Right ventricle myocardium superior (tissue), 1 donor: Measurements from ENCODE around the gene CACNB1. TPM values are rescaled to one million over a fixed set of nuclear protein-coding genes. Genes with fewer than 3 reads are reported as not detected.

Experiments
- ATAC-seq: fragments of 200-7000 bp; cut with Tn5 transposase; one replicate; pipeline ENCODE4 v1.9.1; 2020; ENCODE audit warnings: mild to moderate bottlenecking; ENCODE audit not compliant: poor library complexity
- DNase-seq: peaks from one replicate; pipeline ENCODE4 v3.0.0-alpha.2; 2020
- intact Hi-C: fragments of 100-400 bp; cut with DNase I; formaldehyde crosslinking; loops from one replicate; pipeline ENCODE4 v1.11.2; 2022
- long read RNA-seq: library from polyadenylated mRNA; unstranded; transcript quantifications from one replicate; pipeline ENCODE4 v2.0.0, GENCODE V29; 2021
- total RNA-seq: library from RNA; stranded (reverse); fragmentation: NEBNext Ultra II Directional; extraction: Animal tissue kit (Norgen Biotek cat#: 25700); gene quantifications from one replicate; pipeline ENCODE4 v1.2.1, GENCODE V29; 2021
- donor health status: DM: no; HTN: yes; CAD: no; lungs with severe emphysema.

Gene CACNB1
- 4.6 TPM for total RNA-seq
- long read RNA-seq, partial matches to known transcripts = 1 of 8 reads
- long read RNA-seq, other reads (novel, unspliced or antisense) = 3 of 8 reads

DNA sequence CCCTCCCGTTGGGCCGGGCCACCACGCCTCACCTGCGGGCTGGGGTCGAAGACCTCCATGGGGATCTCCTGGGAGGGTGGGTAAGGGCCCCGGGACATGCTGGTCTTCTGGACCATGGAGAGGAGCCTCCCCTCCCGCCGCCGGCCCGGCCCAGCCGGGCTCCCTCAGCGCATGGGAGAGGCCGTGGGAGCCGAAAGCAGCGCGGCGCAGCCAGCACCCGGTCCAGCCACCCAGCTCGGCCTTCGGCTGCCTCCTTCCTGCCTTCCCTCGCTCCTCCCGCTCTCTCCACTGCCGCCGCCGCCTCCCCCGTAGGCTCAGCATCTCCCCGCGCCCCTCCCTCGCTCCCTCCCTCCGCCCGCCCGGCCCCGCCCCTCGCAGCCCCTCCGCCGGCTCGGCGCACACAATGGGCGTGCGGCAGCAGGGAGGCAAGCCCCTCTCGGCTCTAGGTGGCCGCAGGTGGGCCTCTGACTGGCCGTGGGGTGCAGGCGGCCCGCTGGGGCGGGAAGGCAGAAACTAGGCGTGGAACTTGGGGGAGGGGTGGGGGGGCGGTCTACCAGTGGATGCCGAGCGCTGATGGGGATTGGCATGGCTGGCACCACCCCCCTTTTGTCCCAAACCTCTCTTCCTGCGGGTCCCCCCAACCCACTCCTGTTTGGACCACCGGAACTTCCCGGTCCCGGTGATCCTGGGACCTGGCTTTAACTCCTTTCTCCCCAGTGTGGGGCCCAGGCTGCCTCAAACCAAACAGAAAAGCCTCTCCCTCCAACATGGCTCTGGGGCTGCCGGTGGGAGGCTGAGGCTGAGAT lies at the start of gene CACNB1:
CACNB1 (minus strand) TSS at position 290 of the 806 bp plus-strand sequence; CDS start at position 116, 174 bp downstream.
- intact Hi-C loops = no loop called here
- peak; percentile 87 for DNase-seq
- peak; percentile 71 for ATAC-seq

GRCh38 chr17:39246274-39246673 lies 48.8 kb upstream of the CACNB1 start:
- no peak for ATAC-seq
- intact Hi-C loops = no loop called here

GRCh38 chr17:39244600-39245570 lies 47.4 kb upstream of the CACNB1 start:
- intact Hi-C loops = loop anchor here (5.0 kb wide), 1 partner anchor 38 kb away; no protein-coding TSS in a partner anchor
- peak; percentile 94 for ATAC-seq

More at GRCh38 chr17:39246274-39246673, 48.8 kb upstream of the CACNB1 start:
- no peak for DNase-seq

GRCh38 chr17:39244016-39244599 lies 46.6 kb upstream of the CACNB1 start:
- no peak for DNase-seq
- ATAC-seq = peak; percentile 17
- intact Hi-C loops = loop anchor here (5.0 kb wide), 1 partner anchor 37 kb away; no protein-coding TSS in a partner anchor

More at GRCh38 chr17:39244600-39245570, 47.4 kb upstream of the CACNB1 start:
- peak; percentile 88 for DNase-seq

- intact Hi-C loops = loop anchor here (5.0 kb wide), 1 partner anchor 36 kb away; no protein-coding TSS in a partner anchor
- ATAC-seq (no peak), DNase-seq (no peak)
These were observed 45.7 kb upstream of the CACNB1 start for GRCh38 chr17:39243155-39243554.

GRCh38 chr17:39240631-39241030 lies 43.2 kb upstream of the CACNB1 start:
- intact Hi-C loops = loop anchor here (5.0 kb wide), 1 partner anchor 33 kb away; no protein-coding TSS in a partner anchor
- ATAC-seq = no peak
- no peak for DNase-seq

GRCh38 chr17:39239640-39240314 lies 42.3 kb upstream of the CACNB1 start:
- intact Hi-C loops = loop anchor here (5.0 kb wide), 1 partner anchor 32 kb away; no protein-coding TSS in a partner anchor
- ATAC-seq (peak; percentile 42), DNase-seq (peak; percentile 47)

GRCh38 chr17:39238311-39238972 lies 41.0 kb upstream of the CACNB1 start:
- peak; percentile 84 for ATAC-seq
- intact Hi-C loops = no loop called here

DNA sequence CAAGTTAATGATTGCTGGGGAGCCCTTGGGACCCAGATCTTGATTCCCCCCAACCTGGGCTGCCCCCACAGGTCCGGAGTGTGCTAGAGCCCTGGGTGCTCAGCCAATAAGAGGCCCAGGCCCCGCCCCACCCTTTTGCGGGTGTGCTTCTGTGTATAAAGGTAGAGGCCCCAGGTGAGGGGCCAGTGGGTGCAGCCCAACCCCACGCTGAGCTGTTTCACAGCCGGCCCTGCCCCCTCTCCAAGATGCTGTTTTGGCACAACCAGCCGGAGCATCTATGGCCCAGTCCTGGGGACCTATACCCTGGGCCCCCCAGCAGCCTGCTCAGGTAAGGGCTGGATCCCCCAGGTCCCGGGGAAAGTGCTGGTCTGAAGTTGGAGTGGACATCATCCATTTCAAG lies 40.1 kb upstream of the CACNB1 start:
- ATAC-seq = no peak
- DNase-seq = no peak
- intact Hi-C loops = no loop called here

More at GRCh38 chr17:39238311-39238972, 41.0 kb upstream of the CACNB1 start:
- DNase-seq = peak; percentile 80

DNA sequence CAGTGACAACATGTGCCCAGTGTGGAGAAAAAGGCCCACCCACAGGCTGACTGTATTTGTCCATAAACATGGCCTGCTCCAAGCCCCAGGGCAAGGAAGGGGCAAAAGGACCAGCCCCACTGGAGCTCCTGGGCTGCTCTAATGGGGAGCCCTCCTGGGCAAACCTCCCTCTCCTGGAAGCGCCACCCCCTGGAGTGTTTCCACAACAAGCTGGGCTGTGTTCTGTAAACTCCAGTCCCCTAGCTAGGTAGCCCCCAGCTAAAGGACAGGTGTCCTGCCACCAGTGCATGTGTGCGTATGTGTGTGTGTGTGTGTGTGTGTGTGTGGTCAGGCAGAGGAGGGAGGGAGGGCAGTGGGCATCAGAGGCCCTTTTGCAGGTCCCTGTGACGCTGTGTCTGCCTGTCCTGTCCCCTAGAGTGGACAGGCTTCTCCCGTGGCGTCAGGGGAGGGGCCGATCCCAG lies 39.5 kb upstream of the CACNB1 start:
- ATAC-seq (no peak), DNase-seq (no peak)
- intact Hi-C loops = no loop called here

DNA sequence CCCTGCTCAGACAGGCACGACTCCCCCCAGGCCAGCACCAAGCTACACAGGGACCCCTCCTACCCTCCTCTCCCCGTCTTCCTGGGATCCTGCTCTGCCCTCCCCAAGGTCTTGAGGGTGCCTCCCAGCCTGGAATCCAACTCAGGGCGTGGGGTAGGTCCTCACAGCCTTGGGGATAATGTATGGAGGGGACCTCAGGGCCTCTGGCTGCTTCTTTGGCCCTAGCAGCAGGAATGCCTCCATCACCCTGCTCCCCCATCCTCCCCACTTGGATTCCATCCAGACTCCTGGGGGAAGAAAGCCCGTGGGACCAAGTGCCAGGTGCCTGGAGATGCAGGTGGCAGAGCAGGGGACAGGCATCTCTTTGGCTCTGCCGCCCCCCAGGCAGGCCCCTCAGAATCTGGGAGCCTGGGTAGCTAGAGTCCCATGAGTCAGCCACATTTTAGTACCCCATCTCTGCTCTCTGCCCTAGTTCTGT lies 39.0 kb upstream of the CACNB1 start:
- intact Hi-C loops = no loop called here
- DNase-seq = no peak
- no peak for ATAC-seq

DNA sequence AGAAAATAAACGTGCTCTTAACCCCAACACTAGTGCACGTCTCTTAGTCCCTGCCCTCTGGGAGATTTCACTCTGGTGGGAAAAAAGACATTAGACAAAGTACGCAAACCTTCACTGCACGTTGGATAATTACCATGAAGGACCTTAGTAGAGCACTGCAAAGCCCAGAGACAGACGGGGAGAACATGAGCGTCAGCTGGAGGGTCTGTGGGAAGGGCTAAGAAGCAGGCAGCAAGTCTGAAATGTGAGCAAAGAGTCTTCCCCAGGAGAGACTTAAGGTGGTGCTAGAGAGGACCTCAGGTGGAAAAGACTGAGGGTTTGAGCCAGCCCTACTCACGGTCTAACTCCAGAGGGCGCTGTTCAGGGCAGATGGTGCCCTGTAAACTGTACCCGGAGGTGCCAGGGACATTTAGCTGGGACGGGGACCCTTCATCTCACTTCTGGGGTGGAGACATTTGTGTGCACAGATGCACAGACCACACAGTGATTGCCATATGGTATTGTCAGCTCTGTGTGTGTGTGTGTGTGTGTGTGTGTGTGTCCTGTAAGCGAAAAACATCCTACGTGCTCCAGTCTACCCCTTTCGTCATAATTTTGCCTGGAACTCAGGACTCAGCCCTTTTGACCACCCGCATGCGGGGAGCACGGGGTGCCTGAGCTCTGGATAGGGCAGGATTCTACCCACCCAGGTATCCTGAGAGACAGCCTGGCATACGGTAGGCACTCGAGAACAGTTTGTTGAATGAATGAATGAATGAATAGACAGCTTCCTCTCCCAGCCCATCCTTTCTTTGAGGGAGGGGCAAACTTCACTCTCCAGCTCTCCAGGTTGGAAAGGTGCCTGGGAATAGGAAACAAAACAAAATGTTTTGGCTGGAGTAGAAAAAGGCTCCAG lies 38.3 kb upstream of the CACNB1 start:
- ATAC-seq (no peak), DNase-seq (no peak)
- intact Hi-C loops = no loop called here

GRCh38 chr17:39231591-39232551 lies 34.4 kb upstream of the CACNB1 start:
- peak; percentile 89 for ATAC-seq
- intact Hi-C loops = no loop called here
- peak; percentile 64 for DNase-seq

- intact Hi-C loops = no loop called here
- no peak for DNase-seq
- no peak for ATAC-seq
These were observed 33.7 kb upstream of the CACNB1 start for GRCh38 chr17:39231091-39231561.

GRCh38 chr17:39230361-39230760 lies 32.9 kb upstream of the CACNB1 start:
- intact Hi-C loops = no loop called here
- DNase-seq (no peak), ATAC-seq (no peak)
